Endothelial cell of umbilical vein (primary cell): ENCODE measurements around the gene CCNK.

ENCODE experiments used
- CTCF ChIP-seq, 2 donors: IDR thresholded peaks; 1 replicate in 1 of 2; 2 replicates in 1 of 2; pipeline ENCODE4 v1.5.1; 2011; ENCODE audit warnings: low read length in 2 of 2, mild to moderate bottlenecking in 2 of 2, moderate library complexity in 2 of 2, control low read depth in 1 of 2, inconsistent platforms in 1 of 2, low read depth in 1 of 2; ENCODE audit not compliant: insufficient read depth in 1 of 2; ENCODE audit errors: extremely low read depth in 1 of 2
- JUN ChIP-seq: IDR thresholded peaks from 2 replicates; pipeline ENCODE4 v1.6.1; 2011; ENCODE audit warnings: borderline replicate concordance, low read depth; ENCODE audit not compliant: insufficient read length, insufficient read depth

DNA sequence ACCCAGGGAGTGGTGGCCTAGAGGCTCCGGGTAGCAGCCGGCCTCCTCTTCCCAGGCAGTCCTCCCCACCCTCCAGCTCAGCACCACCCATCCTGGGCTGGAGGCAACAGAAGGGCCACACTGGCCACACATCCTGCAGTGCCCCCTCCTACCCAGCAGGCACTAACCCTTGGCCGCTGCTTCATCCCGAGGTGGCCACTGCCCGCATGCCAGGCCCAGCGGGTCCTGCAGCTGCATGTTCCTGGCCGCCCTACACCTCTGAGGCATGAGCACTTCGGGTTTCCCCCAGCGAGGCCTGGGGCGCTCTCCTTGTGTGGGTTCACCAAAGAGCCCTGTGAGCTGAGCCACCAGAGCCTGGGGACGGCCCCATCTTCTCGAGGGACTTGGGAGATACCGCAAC, 61.4 kb downstream of the CCNK start:
- TF ChIP-seq CTCF (IDR thresholded peaks at IDR 0.05; ENCODE audit: extremely low read depth in 1 of 2, insufficient read depth in 1 of 2, low read depth in 1 of 2, low read length in 2 of 2) (no peak), JUN (no peak)
